Measurements from ENCODE around the gene SPAG9.

DNA sequence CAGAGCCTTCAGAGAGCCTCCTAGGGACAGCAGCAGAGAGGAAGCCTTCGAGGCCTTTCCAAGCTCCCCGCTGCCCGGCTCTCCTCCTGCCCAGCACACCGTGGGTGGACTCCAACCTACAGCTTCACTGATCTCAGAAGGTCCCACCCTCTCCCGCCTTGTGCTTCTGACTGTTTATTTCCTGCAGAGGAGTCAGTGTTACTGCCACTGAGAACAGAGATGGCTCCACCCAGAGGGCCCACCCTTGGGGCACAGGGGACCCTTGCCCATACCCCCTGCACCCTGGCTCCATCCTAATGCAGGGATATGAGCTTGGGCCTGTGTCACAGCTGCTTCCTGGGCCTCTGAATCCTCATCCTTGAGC is 201.8 kb downstream of the SPAG9 start:
- TF ChIP-seq CTCF (IDR thresholded peaks at IDR 0.05) (no peak), ZFX (IDR thresholded peaks at IDR 0.05; ENCODE audit: borderline replicate concordance) (no peak)
